ENCODE results near the gene TOMM20L.
A peak's percentile ranks its signal among the peaks of the same experiment; 100 is the strongest.
"Not testable (repeated sequence)": the region's sequence is repeated elsewhere in the genome, so short reads cannot be mapped to it uniquely, and the experiment has no call there.

The TOMM20L gene

GRCh38 chr14:58356268-58356667 is 39.5 kb upstream of the TOMM20L start:
- Histone ChIP-seq H2AFZ (ENCODE audit: low read depth, low read length) (no peak overlapping the region), H3K27ac (ENCODE audit: low read length) (no peak overlapping the region), H4K20me1 (ENCODE audit: insufficient read depth, low read length) (no peaks in the 10 kb centered on the region), H3K9me3 (ENCODE audit: insufficient read depth, low read length, severe bottlenecking) (no peaks in the 10 kb centered on the region), H3K27me3 (ENCODE audit: insufficient read depth, low read length, poor library complexity) (no peaks in the 10 kb centered on the region), H3K79me2 (ENCODE audit: insufficient read depth, low read length) (no peaks in the 10 kb centered on the region), H3K4me2 (ENCODE audit: insufficient read depth, low read length) (no peak overlapping the region), H3K36me3 (ENCODE audit: insufficient read depth, low read length) (peaks cover 67% of the 10 kb centered on the region), H3K4me3 (ENCODE audit: low read depth in 1 of 2, low read length in 2 of 2) (no peak overlapping the region), H3K4me1 (ENCODE audit: insufficient read depth, low read length) (peaks cover 14% of the 10 kb centered on the region; the same call in 1 of the 2 replicates), H3K9ac (ENCODE audit: low read depth, low read length) (no peak overlapping the region)
- no peak for TF ChIP-seq EZH2 (IDR thresholded peaks at IDR 0.05; ENCODE audit: borderline replicate concordance, low read depth, low read length, severe bottlenecking)
- no peak for TF ChIP-seq CTCF (IDR thresholded peaks at IDR 0.05; ENCODE audit: borderline replicate concordance, extremely low read depth, low read length, poor library complexity, severe bottlenecking)
- DNase-seq: no peak
- ATAC-seq (ENCODE audit: insufficient read depth, low read depth): no peak

GRCh38 chr14:58362272-58362671 is 33.5 kb upstream of the TOMM20L start:
- not testable (repeated sequence) for DNase-seq; H2AFZ ChIP-seq (ENCODE audit: low read depth, low read length); H3K27me3 ChIP-seq (ENCODE audit: insufficient read depth, low read length, poor library complexity); ATAC-seq (ENCODE audit: insufficient read depth, low read depth); H3K9ac ChIP-seq (ENCODE audit: low read depth, low read length); H3K4me3 ChIP-seq (ENCODE audit: low read depth in 1 of 2, low read length in 2 of 2); H4K20me1 ChIP-seq (ENCODE audit: insufficient read depth, low read length); H3K4me1 ChIP-seq (ENCODE audit: insufficient read depth, low read length); H3K9me3 ChIP-seq (ENCODE audit: insufficient read depth, low read length, severe bottlenecking); H3K79me2 ChIP-seq (ENCODE audit: insufficient read depth, low read length); H3K4me2 ChIP-seq (ENCODE audit: insufficient read depth, low read length); H3K27ac ChIP-seq (ENCODE audit: low read length)
- H3K36me3 ChIP-seq (ENCODE audit: insufficient read depth, low read length): peaks cover 71% of the 10 kb centered on the region

DNA sequence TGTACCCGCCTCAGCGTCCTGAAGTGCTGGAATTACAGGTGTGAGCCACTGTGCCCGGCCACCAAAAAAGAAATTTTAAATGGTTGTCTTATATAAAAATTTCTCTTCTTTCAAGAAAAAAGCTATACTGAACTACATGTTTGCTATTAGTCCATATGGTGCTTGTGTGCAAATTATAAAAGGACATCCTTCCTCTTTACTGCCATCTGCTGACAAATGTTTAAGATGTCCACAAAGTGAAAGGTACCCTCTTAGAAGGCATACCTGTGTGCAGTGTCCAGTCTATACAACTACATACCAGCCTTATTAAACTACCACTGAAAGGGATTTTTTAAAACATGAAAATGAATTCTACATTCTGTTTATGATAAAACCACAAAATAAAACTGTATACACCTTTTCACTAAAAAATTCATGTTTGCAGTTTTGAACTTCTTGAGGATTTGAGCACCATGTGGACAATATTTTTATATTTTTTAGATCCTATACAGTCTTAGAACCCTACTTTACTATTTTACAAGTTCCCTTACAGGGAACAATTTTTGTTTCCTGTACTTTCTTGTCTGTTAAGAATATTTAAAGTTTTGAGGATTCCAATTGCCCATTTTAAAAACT is 32.8 kb upstream of the TOMM20L start:
- TF ChIP-seq CTCF (IDR thresholded peaks at IDR 0.05; ENCODE audit: borderline replicate concordance, extremely low read depth, low read length, poor library complexity, severe bottlenecking) (peak; percentile 60), EZH2 (IDR thresholded peaks at IDR 0.05; ENCODE audit: borderline replicate concordance, low read depth, low read length, severe bottlenecking) (no peak)
- H3K4me3 ChIP-seq (ENCODE audit: low read depth in 1 of 2, low read length in 2 of 2): no peak overlapping the region
- H3K36me3 ChIP-seq (ENCODE audit: insufficient read depth, low read length): peaks cover 73% of the 10 kb centered on the region
- no peaks in the 10 kb centered on the region for H3K9me3 ChIP-seq (ENCODE audit: insufficient read depth, low read length, severe bottlenecking)
- H3K4me1 ChIP-seq (ENCODE audit: insufficient read depth, low read length): no peaks in the 10 kb centered on the region
- no peak for DNase-seq
- no peaks in the 10 kb centered on the region for H3K79me2 ChIP-seq (ENCODE audit: insufficient read depth, low read length)
- peak; percentile 72; the same call in 2 of the 3 replicates for ATAC-seq (ENCODE audit: insufficient read depth, low read depth)
- H4K20me1 ChIP-seq (ENCODE audit: insufficient read depth, low read length): no peaks in the 10 kb centered on the region
- H3K9ac ChIP-seq (ENCODE audit: low read depth, low read length): no peak overlapping the region
- H3K27ac ChIP-seq (ENCODE audit: low read length): no peak overlapping the region
- no peaks in the 10 kb centered on the region for H3K27me3 ChIP-seq (ENCODE audit: insufficient read depth, low read length, poor library complexity)
- no peak overlapping the region for H2AFZ ChIP-seq (ENCODE audit: low read depth, low read length)
- no peak overlapping the region for H3K4me2 ChIP-seq (ENCODE audit: insufficient read depth, low read length)

GRCh38 chr14:58364316-58364715 is 31.4 kb upstream of the TOMM20L start:
- Histone ChIP-seq H3K4me3 (ENCODE audit: low read depth in 1 of 2, low read length in 2 of 2) (no peak overlapping the region), H3K4me2 (ENCODE audit: insufficient read depth, low read length) (no peak overlapping the region), H3K4me1 (ENCODE audit: insufficient read depth, low read length) (no peaks in the 10 kb centered on the region), H4K20me1 (ENCODE audit: insufficient read depth, low read length) (no peaks in the 10 kb centered on the region), H3K9ac (ENCODE audit: low read depth, low read length) (no peak overlapping the region), H2AFZ (ENCODE audit: low read depth, low read length) (no peak overlapping the region), H3K27ac (ENCODE audit: low read length) (no peak overlapping the region), H3K79me2 (ENCODE audit: insufficient read depth, low read length) (no peaks in the 10 kb centered on the region), H3K9me3 (ENCODE audit: insufficient read depth, low read length, severe bottlenecking) (no peaks in the 10 kb centered on the region), H3K36me3 (ENCODE audit: insufficient read depth, low read length) (peaks cover 78% of the 10 kb centered on the region), H3K27me3 (ENCODE audit: insufficient read depth, low read length, poor library complexity) (no peaks in the 10 kb centered on the region)
- no peak for TF ChIP-seq EZH2 (IDR thresholded peaks at IDR 0.05; ENCODE audit: borderline replicate concordance, low read depth, low read length, severe bottlenecking)
- no peak for TF ChIP-seq CTCF (IDR thresholded peaks at IDR 0.05; ENCODE audit: borderline replicate concordance, extremely low read depth, low read length, poor library complexity, severe bottlenecking)
- ATAC-seq (ENCODE audit: insufficient read depth, low read depth) (no peak), DNase-seq (no peak)
